Measurements from ENCODE around the gene OR8J1.

GRCh38 chr11:56353991-56354390 is at the start of gene OR8J1:
- TF ChIP-seq CTCF (IDR thresholded peaks at IDR 0.05) = no peak
- TF ChIP-seq POLR2A (IDR thresholded peaks at IDR 0.05; ENCODE audit: low read depth) = no peak
- TF ChIP-seq POLR2AphosphoS5 (IDR thresholded peaks at IDR 0.05) = no peak
- no peak for TF ChIP-seq EP300 (IDR thresholded peaks at IDR 0.05)

All from esophagus muscularis mucosa (tissue), 4 donors.